H9 (cell line): ENCODE data around the gene ABR. TPM values are rescaled to one million over a fixed set of nuclear protein-coding genes. Genes with fewer than 3 reads are reported as not detected.

ENCODE experiments used
- DNase-seq: peaks from one replicate; pipeline ENCODE4 v3.0.0-alpha.2; 2017
- H2AFZ ChIP-seq: one replicate; pipeline ENCODE4 v1.6.1; 2013; ENCODE audit warnings: mild to moderate bottlenecking, low read length, control low read depth, moderate library complexity
- H2AK5ac ChIP-seq: 2 replicates; pipeline ENCODE4 v1.6.1; 2013; ENCODE audit warnings: low read length, control low read depth, mixed read lengths; ENCODE audit not compliant: insufficient read length
- H2BK120ac ChIP-seq: one replicate; pipeline ENCODE4 v1.6.1; 2013; ENCODE audit warnings: low read depth, mild to moderate bottlenecking, low read length, control low read depth, inconsistent platforms; ENCODE audit not compliant: poor library complexity, severe bottlenecking
- H2BK12ac ChIP-seq: 2 replicates; pipeline ENCODE4 v1.6.1; 2013; ENCODE audit warnings: low read length, control low read depth, mixed read lengths, low read depth; ENCODE audit not compliant: insufficient read length
- H2BK15ac ChIP-seq: 2 replicates; pipeline ENCODE4 v1.6.1; 2013; ENCODE audit warnings: low read depth, low read length, control low read depth
- H2BK20ac ChIP-seq: one replicate; pipeline ENCODE4 v1.6.1; 2013; ENCODE audit warnings: low read depth, mild to moderate bottlenecking, low read length, control low read depth, inconsistent platforms; ENCODE audit not compliant: poor library complexity, severe bottlenecking
- H2BK5ac ChIP-seq: 2 replicates; pipeline ENCODE4 v1.6.1; 2013; ENCODE audit warnings: low read length, control low read depth, mixed read lengths; ENCODE audit not compliant: insufficient read length
- H3K14ac ChIP-seq: 2 replicates; pipeline ENCODE4 v1.6.1; 2013; ENCODE audit warnings: low read length, control low read depth; ENCODE audit not compliant: insufficient read depth
- H3K18ac ChIP-seq: 2 replicates; pipeline ENCODE4 v1.6.1; 2013; ENCODE audit warnings: low read depth, mild to moderate bottlenecking, mixed read lengths, low read length, control low read depth; ENCODE audit not compliant: insufficient read length
- H3K23ac ChIP-seq: 2 replicates; pipeline ENCODE4 v1.6.1; 2013; ENCODE audit warnings: low read length, control low read depth, mixed read lengths, low read depth; ENCODE audit not compliant: insufficient read length
- H3K23me2 ChIP-seq: 2 replicates; pipeline ENCODE4 v1.6.1; 2013; ENCODE audit warnings: low read depth, mild to moderate bottlenecking, mixed read lengths, low read length, control low read depth; ENCODE audit not compliant: insufficient read length, poor library complexity, severe bottlenecking
- H3K27ac ChIP-seq: 2 replicates; pipeline ENCODE4 v1.5.1; 2013; ENCODE audit warnings: low read length, control low read depth, mixed read lengths, low read depth; ENCODE audit not compliant: insufficient read length
- H3K27me3 ChIP-seq: 2 replicates; pipeline ENCODE4 v1.6.1; 2013; ENCODE audit warnings: low read length, control low read depth, inconsistent platforms; ENCODE audit not compliant: insufficient read depth
- H3K4ac ChIP-seq: 2 replicates; pipeline ENCODE4 v1.6.1; 2013; ENCODE audit warnings: low read depth, mild to moderate bottlenecking, control low read depth, inconsistent platforms, low read length, moderate library complexity
- H3K4me1 ChIP-seq: 2 replicates; pipeline ENCODE4 v1.6.1; 2013; ENCODE audit warnings: low read length, control low read depth, inconsistent platforms; ENCODE audit not compliant: insufficient read depth
- H3K4me2 ChIP-seq: 2 replicates; pipeline ENCODE4 v1.6.1; 2013; ENCODE audit warnings: low read length, control low read depth, mixed read lengths; ENCODE audit not compliant: insufficient read length, insufficient read depth
- H3K56ac ChIP-seq: 2 replicates; pipeline ENCODE4 v1.6.1; 2013; ENCODE audit warnings: low read depth, mild to moderate bottlenecking, mixed read lengths, low read length, control low read depth; ENCODE audit not compliant: insufficient read length
- H3K79me1 ChIP-seq: 2 replicates; pipeline ENCODE4 v1.6.1; 2013; ENCODE audit warnings: low read depth, mild to moderate bottlenecking, moderate library complexity, low read length, control low read depth, inconsistent platforms; ENCODE audit not compliant: insufficient read depth, poor library complexity, severe bottlenecking
- H3K79me2 ChIP-seq: 2 replicates; pipeline ENCODE4 v1.6.1; 2013; ENCODE audit warnings: low read length, control low read depth, inconsistent platforms; ENCODE audit not compliant: insufficient read depth
- H3K9ac ChIP-seq: 2 replicates; pipeline ENCODE4 v1.6.1; 2013; ENCODE audit warnings: low read length, control low read depth, mixed read lengths; ENCODE audit not compliant: insufficient read length; ENCODE audit errors: extremely low read depth
- H3K9me3 ChIP-seq: one replicate; pipeline ENCODE4 v1.6.1; 2013; ENCODE audit warnings: low read depth, low read length, inconsistent platforms; ENCODE audit not compliant: control insufficient read depth
- H3T11ph ChIP-seq: one replicate; pipeline ENCODE4 v1.6.1; 2013; ENCODE audit warnings: mild to moderate bottlenecking, low read length, control low read depth, inconsistent platforms
- H4K20me1 ChIP-seq: one replicate; pipeline ENCODE4 v1.6.1; 2013; ENCODE audit not compliant: control insufficient read depth, insufficient read length, insufficient read depth
- H4K5ac ChIP-seq: 2 replicates; pipeline ENCODE4 v1.6.1; 2013; ENCODE audit warnings: low read depth, mild to moderate bottlenecking, mixed read lengths, low read length, control low read depth; ENCODE audit not compliant: insufficient read length
- H4K8ac ChIP-seq: replicated peaks from 2 replicates; pipeline ENCODE4 v1.6.1; 2013; ENCODE audit warnings: low read length, control low read depth, mixed read lengths, low read depth; ENCODE audit not compliant: insufficient read length
- H4K91ac ChIP-seq: 2 replicates; pipeline ENCODE4 v1.6.1; 2013; ENCODE audit warnings: low read depth, mild to moderate bottlenecking, moderate library complexity, mixed read lengths, low read length, control low read depth; ENCODE audit not compliant: insufficient read length
- H3K27ac Mint-ChIP-seq, 3 experiments: 2 replicates in 2 of 3; 3 replicates in 1 of 3; pipeline ENCODE4 v1.8.0; 2020 to 2021; ENCODE audit warnings: mixed read lengths in 3 of 3, mild to moderate bottlenecking in 1 of 3, moderate library complexity in 1 of 3
- H3K27me3 Mint-ChIP-seq: 2 replicates; pipeline ENCODE4 v1.8.0; 2021; ENCODE audit warnings: low read depth, mild to moderate bottlenecking, moderate library complexity, mixed read lengths
- H3K36me3 Mint-ChIP-seq, 3 experiments: 2 replicates in 2 of 3; 3 replicates in 1 of 3; pipeline ENCODE4 v1.8.0; 2020 to 2021; ENCODE audit warnings: low read depth in 3 of 3, mixed read lengths in 3 of 3; ENCODE audit not compliant: insufficient read depth in 1 of 3
- H3K4me1 Mint-ChIP-seq, 2 experiments: 2 replicates each; pipeline ENCODE4 v1.8.0; 2020; ENCODE audit warnings: mixed read lengths in 2 of 2
- H3K4me3 Mint-ChIP-seq, 2 experiments: 2 replicates in 1 of 2; 3 replicates in 1 of 2; pipeline ENCODE4 v1.8.0; 2020 to 2021; ENCODE audit warnings: mild to moderate bottlenecking in 2 of 2, mixed read lengths in 2 of 2, moderate library complexity in 1 of 2
- H3K9me3 Mint-ChIP-seq, 2 experiments: 2 replicates in 1 of 2; 3 replicates in 1 of 2; pipeline ENCODE4 v1.8.0; 2020; ENCODE audit warnings: mild to moderate bottlenecking in 2 of 2, mixed read lengths in 2 of 2, moderate library complexity in 1 of 2
- WGBS: extraction: QIAGEN DNeasy Blood & Tissue Kit; methylation state at CpG from one replicate; pipeline ENCODE4 v1.1.7; 2013; ENCODE audit warnings: missing lambda C conversion rate, low lambda C conversion rate, mixed read lengths; ENCODE audit not compliant: insufficient read length; ENCODE audit errors: extremely low coverage; 5-methylcytosine and 5-hydroxymethylcytosine counted together
- total RNA-seq: library from RNA; stranded (reverse); gene quantifications from 2 replicates; pipeline ENCODE4 v1.2.1, GENCODE V29; 2021
- TF ChIP-seq, protein P1 (sequence below): fragments of 200-600 bp; sonication (generic); conservative IDR thresholded peaks from 3 replicates; pipeline ENCODE4 v1.8.0; 2021; ENCODE audit warnings: antibody characterized with exemption, mild to moderate bottlenecking

Gene ABR
- total RNA-seq, 1 experiment from 2014 or later = 34.7 TPM

DNA sequence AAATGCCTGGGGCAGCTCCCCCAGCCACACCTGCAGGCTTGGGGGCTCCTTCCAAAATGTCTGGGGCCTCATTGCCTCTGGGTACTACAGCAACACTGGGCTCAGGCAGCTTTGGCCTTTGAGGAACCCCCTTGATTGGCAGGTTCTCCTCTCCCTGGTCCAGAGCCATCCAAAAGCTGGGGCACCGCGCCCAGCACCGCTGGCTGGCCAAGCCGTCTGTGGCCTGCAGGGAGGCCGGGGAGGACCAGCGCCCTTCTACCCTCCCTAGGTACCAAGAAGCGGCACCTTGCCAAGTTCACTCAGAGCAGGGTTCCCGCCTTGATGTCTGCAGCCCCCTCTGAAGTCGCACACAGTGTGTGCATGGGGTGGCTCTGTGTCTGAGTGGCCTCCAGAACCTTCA, 152.7 kb downstream of the ABR start:
- no peaks in the 10 kb centered on the region for H3K4me1 ChIP-seq
- no peak overlapping the region for H2AK5ac ChIP-seq
- no peak overlapping the region for H2BK120ac ChIP-seq
- no peaks in the 10 kb centered on the region for H3K9me3 ChIP-seq
- no peak overlapping the region for H2AFZ ChIP-seq
- peaks cover 11% of the 10 kb centered on the region for H3K27me3 Mint-ChIP-seq
- peaks cover 6% of the 10 kb centered on the region for H3K23me2 ChIP-seq
- TF ChIP-seq, protein P1, sequence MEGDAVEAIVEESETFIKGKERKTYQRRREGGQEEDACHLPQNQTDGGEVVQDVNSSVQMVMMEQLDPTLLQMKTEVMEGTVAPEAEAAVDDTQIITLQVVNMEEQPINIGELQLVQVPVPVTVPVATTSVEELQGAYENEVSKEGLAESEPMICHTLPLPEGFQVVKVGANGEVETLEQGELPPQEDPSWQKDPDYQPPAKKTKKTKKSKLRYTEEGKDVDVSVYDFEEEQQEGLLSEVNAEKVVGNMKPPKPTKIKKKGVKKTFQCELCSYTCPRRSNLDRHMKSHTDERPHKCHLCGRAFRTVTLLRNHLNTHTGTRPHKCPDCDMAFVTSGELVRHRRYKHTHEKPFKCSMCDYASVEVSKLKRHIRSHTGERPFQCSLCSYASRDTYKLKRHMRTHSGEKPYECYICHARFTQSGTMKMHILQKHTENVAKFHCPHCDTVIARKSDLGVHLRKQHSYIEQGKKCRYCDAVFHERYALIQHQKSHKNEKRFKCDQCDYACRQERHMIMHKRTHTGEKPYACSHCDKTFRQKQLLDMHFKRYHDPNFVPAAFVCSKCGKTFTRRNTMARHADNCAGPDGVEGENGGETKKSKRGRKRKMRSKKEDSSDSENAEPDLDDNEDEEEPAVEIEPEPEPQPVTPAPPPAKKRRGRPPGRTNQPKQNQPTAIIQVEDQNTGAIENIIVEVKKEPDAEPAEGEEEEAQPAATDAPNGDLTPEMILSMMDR = no peak
- H3K27me3 ChIP-seq = no peaks in the 10 kb centered on the region
- H4K5ac ChIP-seq = no peak overlapping the region
- H4K8ac ChIP-seq = no peak overlapping the region
- no peaks in the 10 kb centered on the region for H3K9me3 Mint-ChIP-seq
- no peak overlapping the region for H3K56ac ChIP-seq
- H4K20me1 ChIP-seq = no peaks in the 10 kb centered on the region
- no peak overlapping the region for H3K9ac ChIP-seq
- no peak for DNase-seq
- H2BK12ac ChIP-seq = no peak overlapping the region
- no peak overlapping the region for H3K4me2 ChIP-seq
- H3K36me3 Mint-ChIP-seq = no peaks in the 10 kb centered on the region
- H3K4ac ChIP-seq = no peak overlapping the region
- H3K79me1 ChIP-seq = no peaks in the 10 kb centered on the region
- no peak overlapping the region for H3K14ac ChIP-seq
- H3K4me3 Mint-ChIP-seq = no peak overlapping the region
- H4K91ac ChIP-seq = no peak overlapping the region
- no peak overlapping the region for H3K27ac ChIP-seq
- no peak overlapping the region for H3K23ac ChIP-seq
- H3K27ac Mint-ChIP-seq = no peak overlapping the region
- no peak overlapping the region for H2BK15ac ChIP-seq
- H3K79me2 ChIP-seq = no peaks in the 10 kb centered on the region
- peaks cover under 1 to 4% of the 10 kb centered on the region in 2 experiments; a peak in 2 of 4 replicates for H3K4me1 Mint-ChIP-seq
- no CpG with 5 or more reads among the region's 9 CpGs for WGBS
- no peak overlapping the region for H3T11ph ChIP-seq
- H3K18ac ChIP-seq = no peak overlapping the region
- H2BK20ac ChIP-seq = no peak overlapping the region
- no peak overlapping the region for H2BK5ac ChIP-seq
